Activated naive CD8-positive, alpha-beta T cell treated with anti-CD3 and anti-CD28 coated beads, Interleukin-2, amount 10 ng/mL, durations not matched to agents 7 days and 5 days (primary cell): ENCODE measurements around the gene PAK4. TPM values are rescaled to one million over a fixed set of nuclear protein-coding genes. Genes with fewer than 3 reads are reported as not detected.
"Not testable (repeated sequence)": the region's sequence is repeated elsewhere in the genome, so short reads cannot be mapped to it uniquely, and the experiment has no call there.

ENCODE experiments used
- ATAC-seq: fragments of 150-1000 bp; cut with Tn5 transposase; one replicate; pipeline ENCODE4 v1.10.0; 2021; ENCODE audit warnings: low read depth, moderate library complexity
- POLR2A ChIA-PET: fragments of 350-600 bp; sonication (Branson Sonifier 250); formaldehyde crosslinking; loops from one replicate; lab custom pipeline; 2021; ENCODE audit warnings: antibody characterized with exemption; lab: Charles Lee
- DNase-seq: peaks from one replicate; pipeline ENCODE4 v3.0.0; 2021
- H3K27ac Mint-ChIP-seq: one replicate; pipeline ENCODE4 v1.8.0; 2022; ENCODE audit warnings: mild to moderate bottlenecking, mixed read lengths
- H3K27me3 Mint-ChIP-seq: one replicate; pipeline ENCODE4 v1.8.0; 2022; ENCODE audit warnings: mild to moderate bottlenecking, moderate library complexity, mixed read lengths
- H3K36me3 Mint-ChIP-seq: one replicate; pipeline ENCODE4 v1.8.0; 2021; ENCODE audit warnings: mild to moderate bottlenecking, mixed read lengths
- H3K4me1 Mint-ChIP-seq: one replicate; pipeline ENCODE4 v1.8.0; 2021; ENCODE audit warnings: mixed read lengths
- H3K4me3 Mint-ChIP-seq: one replicate; pipeline ENCODE4 v1.8.0; 2022; ENCODE audit warnings: mild to moderate bottlenecking, moderate library complexity, mixed read lengths
- H3K9me3 Mint-ChIP-seq: one replicate; pipeline ENCODE4 v1.8.0; 2021; ENCODE audit warnings: mixed read lengths
- total RNA-seq, 2 experiments: library from RNA; stranded (reverse); gene quantifications; one replicate each; pipeline ENCODE4 v1.2.3, GENCODE V29; 2021

Gene PAK4
- total RNA-seq, 2 experiments from 2014 or later, result 16.1 to 17.1 TPM

DNA sequence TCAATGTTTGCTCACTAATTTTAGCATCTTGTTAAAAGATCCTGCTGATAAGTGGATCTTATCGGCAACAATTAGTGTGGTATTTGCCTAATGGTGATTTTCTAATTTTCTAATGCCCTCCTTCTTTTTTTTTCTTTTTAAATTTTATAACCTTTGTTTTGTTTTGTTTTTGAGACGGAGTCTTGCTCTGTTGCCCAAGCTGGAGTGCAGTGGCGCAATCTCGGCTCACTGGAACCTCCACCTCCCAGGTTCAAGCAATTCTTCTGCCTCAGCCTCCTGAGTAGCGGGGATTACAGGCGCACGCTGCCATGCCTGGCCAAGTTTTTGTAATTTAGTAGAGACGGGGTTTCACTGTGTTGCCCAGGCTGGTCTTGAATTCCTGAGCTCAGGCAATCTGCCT, 35.6 kb upstream of the PAK4 start:
- POLR2A ChIA-PET, H3K27ac Mint-ChIP-seq, H3K9me3 Mint-ChIP-seq, H3K36me3 Mint-ChIP-seq, H3K4me3 Mint-ChIP-seq, DNase-seq, H3K4me1 Mint-ChIP-seq, ATAC-seq: not testable (repeated sequence)
- H3K27me3 Mint-ChIP-seq, result peaks cover 31% of the 10 kb centered on the region

DNA sequence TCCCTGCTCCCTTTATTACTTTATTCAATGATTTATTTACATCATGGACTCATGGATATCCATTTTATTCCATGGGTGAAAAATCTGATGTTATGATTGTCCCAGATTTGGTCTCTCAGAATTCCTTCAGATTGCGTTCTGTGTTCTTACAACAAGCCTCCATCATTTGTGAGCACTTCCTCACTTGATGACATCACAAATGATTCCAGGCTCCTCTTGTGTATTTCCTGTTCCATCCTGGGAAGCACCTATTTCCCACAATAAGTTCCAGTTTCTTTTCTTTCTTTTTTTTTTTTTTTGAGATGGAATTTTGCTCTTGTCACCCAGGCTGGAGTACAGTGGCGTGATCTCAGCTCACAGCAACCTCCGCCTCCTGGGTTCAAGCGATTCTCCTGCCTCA, 34.7 kb upstream of the PAK4 start:
- Mint-ChIP-seq H3K4me3 (no peak overlapping the region), H3K4me1 (no peaks in the 10 kb centered on the region), H3K36me3 (no peaks in the 10 kb centered on the region), H3K9me3 (no peaks in the 10 kb centered on the region), H3K27ac (no peak overlapping the region), H3K27me3 (peaks cover 27% of the 10 kb centered on the region)
- ATAC-seq (no peak), DNase-seq (no peak)
- POLR2A ChIA-PET, result no interaction called here

DNA sequence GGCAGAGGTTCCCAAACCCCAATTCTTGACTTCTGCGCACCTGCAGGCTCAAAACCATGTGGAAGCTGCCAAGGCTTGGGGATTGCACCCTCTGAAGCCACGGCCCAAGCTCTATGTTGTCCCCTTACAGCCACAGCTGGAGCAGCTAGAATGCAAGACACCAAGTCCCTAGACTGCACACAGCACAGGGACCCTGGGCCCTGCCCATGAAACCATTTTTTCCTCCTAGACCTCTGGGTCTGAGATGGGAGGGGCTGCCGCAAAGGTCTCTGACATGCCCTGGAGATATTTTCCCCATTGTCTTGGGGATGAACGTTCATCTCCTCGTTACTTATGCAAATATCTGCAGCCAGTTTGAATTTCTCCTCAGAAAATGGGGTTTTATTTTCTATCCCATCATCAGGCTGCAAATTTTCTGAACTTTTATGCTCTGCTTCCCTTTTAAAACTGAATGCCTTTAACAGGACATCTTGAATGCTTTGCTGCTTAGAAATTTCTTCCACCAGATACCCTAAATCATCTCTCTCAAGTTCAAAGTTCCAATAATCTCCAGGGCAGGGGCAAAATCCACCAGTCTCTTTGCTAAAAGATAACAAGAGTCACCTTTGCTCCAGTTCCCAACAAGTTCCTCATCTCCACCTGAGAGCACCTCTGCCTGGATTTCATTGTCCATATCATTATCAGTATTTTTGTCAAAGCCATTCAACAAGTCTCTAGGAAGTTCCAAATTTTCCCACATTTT, 29.6 kb upstream of the PAK4 start:
- peaks cover 44% of the 10 kb centered on the region for H3K27me3 Mint-ChIP-seq
- H3K9me3 Mint-ChIP-seq, POLR2A ChIA-PET: not testable (repeated sequence)

DNA sequence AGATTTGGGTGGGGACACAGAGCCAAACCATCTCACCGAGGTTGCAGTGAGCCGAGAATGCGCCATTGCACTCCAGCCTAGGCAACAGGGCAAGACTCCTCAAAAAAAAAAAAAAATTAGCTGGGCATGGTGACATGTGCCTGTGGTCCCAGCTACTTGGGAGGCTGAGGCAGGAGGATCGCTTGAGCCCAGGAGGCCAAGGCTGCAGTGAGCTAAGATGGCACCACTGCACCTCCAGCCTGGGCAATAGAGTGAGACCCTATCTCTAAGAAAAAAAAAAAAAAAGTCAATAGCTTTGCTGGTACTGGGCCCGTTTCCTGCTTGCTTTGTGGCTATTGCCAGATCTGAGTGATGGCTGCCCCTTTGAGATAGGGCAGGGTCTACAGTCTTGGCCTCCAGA, 28.3 kb upstream of the PAK4 start:
- ATAC-seq (no peak), DNase-seq (no peak)
- Mint-ChIP-seq H3K4me1 (no peaks in the 10 kb centered on the region), H3K27ac (no peak overlapping the region), H3K9me3 (no peaks in the 10 kb centered on the region), H3K36me3 (no peaks in the 10 kb centered on the region), H3K27me3 (peaks cover 44% of the 10 kb centered on the region), H3K4me3 (no peak overlapping the region)
- POLR2A ChIA-PET, result no interaction called here

More for the DNA sequence above, 29.6 kb upstream of the PAK4 start:
- H3K36me3 Mint-ChIP-seq, H3K4me3 Mint-ChIP-seq, H3K27ac Mint-ChIP-seq, ATAC-seq, DNase-seq, H3K4me1 Mint-ChIP-seq: not testable (repeated sequence)

DNA sequence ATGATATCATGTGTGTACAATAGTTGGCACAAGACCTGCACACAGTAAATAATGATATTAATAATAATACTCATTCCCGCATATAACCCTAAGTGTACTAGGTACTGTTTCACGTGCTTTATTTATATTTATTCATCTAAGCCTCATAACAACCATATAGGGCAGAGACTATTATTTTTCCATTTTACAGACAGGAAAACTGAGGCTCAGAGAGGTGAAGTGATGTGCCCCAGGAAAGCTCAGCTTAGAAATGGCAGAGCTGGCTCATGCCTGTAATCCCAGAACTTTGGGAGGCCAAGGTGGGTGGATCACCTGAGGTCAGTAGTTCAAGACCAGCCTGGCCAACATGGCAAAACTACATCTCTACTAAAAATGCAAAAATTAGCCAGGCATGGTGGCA, 27.9 kb upstream of the PAK4 start:
- POLR2A ChIA-PET, result no interaction called here
- Mint-ChIP-seq H3K27ac (no peak overlapping the region), H3K27me3 (peaks cover 43% of the 10 kb centered on the region), H3K4me3 (no peak overlapping the region), H3K9me3 (no peaks in the 10 kb centered on the region), H3K36me3 (no peaks in the 10 kb centered on the region), H3K4me1 (no peaks in the 10 kb centered on the region)
- ATAC-seq, result no peak
- no peak for DNase-seq

DNA sequence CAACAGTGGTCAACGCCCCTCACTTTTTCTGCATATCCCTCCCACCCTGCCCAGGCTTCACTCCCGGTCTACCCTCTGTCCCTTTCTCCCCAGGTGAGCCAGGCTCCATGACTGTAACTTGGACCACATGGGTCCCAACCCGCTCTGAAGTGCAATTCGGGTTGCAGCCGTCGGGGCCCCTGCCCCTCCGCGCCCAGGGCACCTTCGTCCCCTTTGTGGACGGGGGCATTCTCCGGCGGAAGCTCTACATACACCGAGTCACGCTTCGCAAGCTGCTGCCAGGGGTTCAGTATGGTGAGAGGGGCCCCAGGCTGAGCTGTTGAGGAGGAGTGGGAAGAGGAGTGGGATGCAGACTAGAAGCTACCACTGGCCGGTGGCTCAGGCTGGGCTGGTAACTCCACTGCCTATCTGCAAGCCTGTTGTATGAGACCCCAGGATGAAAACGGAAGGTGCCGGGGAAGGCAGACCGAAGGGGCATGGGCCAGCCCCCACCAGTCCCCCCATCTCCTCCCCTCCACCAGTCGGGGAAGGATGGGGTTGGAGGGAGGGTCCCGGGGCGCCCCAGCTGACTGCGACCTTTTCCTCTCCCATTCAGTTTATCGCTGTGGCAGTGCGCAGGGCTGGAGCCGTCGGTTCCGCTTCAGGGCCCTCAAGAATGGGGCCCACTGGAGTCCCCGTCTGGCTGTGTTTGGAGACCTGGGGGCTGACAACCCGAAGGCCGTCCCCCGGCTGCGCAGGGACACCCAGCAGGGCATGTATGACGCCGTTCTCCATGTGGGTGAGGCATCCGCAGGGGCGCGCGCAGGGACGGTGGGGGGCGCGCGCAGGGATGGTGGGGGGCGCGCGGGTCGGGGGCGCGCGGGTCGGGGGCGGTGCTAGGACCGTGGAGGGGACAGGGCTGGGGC, 27.0 kb upstream of the PAK4 start:
- Mint-ChIP-seq H3K27me3 (peaks cover 43% of the 10 kb centered on the region), H3K27ac (no peak overlapping the region), H3K36me3 (no peaks in the 10 kb centered on the region), H3K4me1 (no peaks in the 10 kb centered on the region), H3K4me3 (no peak overlapping the region), H3K9me3 (no peaks in the 10 kb centered on the region)
- DNase-seq (no peak), ATAC-seq (no peak)
- POLR2A ChIA-PET, result no interaction called here

DNA sequence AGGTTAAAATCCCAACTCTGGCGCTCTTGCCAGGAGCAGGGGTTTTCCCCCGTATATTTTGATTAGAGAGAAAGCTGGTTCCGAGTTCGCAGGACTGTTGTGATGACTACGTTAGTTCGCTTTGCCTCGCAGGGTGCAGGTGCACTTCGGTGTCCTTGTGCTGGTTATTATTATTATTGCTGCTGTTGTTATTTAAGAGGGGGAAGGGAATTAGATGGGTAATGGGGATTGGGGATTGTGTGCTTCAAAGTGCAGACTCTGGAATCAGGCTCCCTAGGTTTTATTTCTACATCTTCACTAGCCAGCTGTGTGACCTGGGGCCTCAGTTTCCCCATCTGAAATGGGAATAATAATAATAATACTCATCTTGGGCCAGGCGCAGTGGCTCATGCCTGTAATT, 26.2 kb upstream of the PAK4 start:
- DNase-seq, result no peak
- Mint-ChIP-seq H3K36me3 (no peaks in the 10 kb centered on the region), H3K27me3 (peaks cover 38% of the 10 kb centered on the region), H3K4me1 (no peaks in the 10 kb centered on the region), H3K4me3 (no peak overlapping the region), H3K9me3 (no peaks in the 10 kb centered on the region), H3K27ac (no peak overlapping the region)
- POLR2A ChIA-PET, result interaction anchor here (0.7 kb wide), 1 partner anchor 45 kb away, joined by 4 read pairs; no protein-coding TSS in a partner anchor
- ATAC-seq, result no peak

DNA sequence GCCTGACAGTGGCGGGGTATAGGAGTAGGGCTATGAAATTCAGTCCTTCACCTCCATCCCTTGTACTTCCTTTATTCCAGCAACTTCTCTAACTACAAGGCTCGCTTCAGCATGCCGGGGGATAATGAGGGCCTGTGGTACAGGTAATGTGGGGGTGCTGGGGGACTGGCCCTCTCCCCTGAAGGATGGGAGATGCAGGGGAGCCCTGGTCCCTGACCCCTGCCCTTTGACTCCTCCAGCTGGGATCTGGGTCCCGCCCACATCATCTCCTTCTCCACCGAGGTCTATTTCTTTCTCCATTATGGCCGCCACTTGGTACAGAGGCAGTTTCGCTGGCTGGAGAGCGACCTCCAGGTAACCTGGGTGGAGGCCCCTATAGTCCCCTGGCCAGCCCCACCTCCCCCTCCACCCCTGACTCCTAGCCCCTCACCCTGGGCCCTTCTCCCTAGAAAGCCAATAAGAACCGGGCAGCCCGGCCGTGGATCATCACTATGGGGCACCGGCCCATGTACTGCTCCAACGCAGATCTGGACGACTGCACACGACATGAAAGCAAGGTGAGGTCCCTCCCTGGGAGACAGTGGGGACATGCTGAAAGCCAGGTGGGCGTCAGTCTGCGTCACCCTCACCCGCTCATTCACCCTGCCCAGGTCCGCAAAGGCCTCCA, 25.0 kb upstream of the PAK4 start:
- H3K36me3 Mint-ChIP-seq, result no peaks in the 10 kb centered on the region
- no peaks in the 10 kb centered on the region for H3K4me1 Mint-ChIP-seq
- POLR2A ChIA-PET, result no interaction called here
- peaks cover 34% of the 10 kb centered on the region for H3K27me3 Mint-ChIP-seq
- H3K27ac Mint-ChIP-seq, result no peak overlapping the region
- no peak for ATAC-seq
- no peak overlapping the region for H3K4me3 Mint-ChIP-seq
- H3K9me3 Mint-ChIP-seq, result no peaks in the 10 kb centered on the region
- no peak for DNase-seq

DNA sequence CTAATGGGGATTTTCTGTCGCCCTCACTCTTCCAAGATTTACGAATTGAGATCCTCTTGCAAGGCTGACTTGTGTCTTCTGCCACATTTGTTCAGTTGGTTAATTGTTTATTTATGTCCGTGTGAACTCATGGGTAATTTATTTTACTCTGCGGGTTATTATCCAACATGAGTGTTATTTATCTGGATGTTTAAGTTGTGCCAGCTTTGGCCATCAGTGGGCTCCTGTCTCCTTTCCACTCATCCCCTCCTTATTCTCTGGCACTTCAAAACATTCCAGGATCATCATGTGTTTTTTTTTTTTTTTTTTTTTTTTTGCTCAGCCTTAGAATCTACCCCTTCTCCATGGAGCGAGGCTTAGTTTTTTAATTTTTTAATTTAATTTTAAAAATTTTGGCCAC, 22.4 kb upstream of the PAK4 start:
- Mint-ChIP-seq H3K4me3 (no peak overlapping the region), H3K27ac (no peak overlapping the region), H3K36me3 (no peaks in the 10 kb centered on the region), H3K4me1 (no peaks in the 10 kb centered on the region), H3K27me3 (peaks cover 21% of the 10 kb centered on the region), H3K9me3 (no peaks in the 10 kb centered on the region)
- DNase-seq, result no peak
- ATAC-seq, result no peak
- POLR2A ChIA-PET, result interaction anchor here (0.7 kb wide), 1 partner anchor 232 kb away, joined by 3 read pairs; no protein-coding TSS in a partner anchor

DNA sequence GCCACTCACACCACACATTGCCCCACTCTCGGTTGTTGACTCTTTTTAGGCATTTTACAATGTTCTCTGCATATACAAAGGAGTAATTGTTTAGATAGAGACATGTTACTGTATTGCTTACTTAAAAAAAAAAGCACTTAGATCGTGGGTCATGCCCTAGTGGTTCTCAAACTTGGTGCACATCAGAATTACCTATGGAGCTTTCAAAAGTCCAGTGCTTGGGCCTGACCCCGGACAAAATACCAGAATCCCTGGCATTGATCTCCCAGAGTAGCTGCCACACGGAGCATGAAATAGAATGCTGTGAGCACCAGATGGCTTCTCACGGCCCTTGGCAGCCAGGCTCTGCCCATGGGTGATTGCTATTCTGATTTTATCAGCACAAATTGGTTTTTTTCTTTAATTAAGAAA, 21.4 kb upstream of the PAK4 start:
- Mint-ChIP-seq H3K4me1 (no peaks in the 10 kb centered on the region), H3K9me3 (no peaks in the 10 kb centered on the region), H3K27me3 (peaks cover 16% of the 10 kb centered on the region), H3K4me3 (no peak overlapping the region), H3K36me3 (no peaks in the 10 kb centered on the region), H3K27ac (no peak overlapping the region)
- ATAC-seq (no peak), DNase-seq (no peak)
- POLR2A ChIA-PET, result no interaction called here

DNA sequence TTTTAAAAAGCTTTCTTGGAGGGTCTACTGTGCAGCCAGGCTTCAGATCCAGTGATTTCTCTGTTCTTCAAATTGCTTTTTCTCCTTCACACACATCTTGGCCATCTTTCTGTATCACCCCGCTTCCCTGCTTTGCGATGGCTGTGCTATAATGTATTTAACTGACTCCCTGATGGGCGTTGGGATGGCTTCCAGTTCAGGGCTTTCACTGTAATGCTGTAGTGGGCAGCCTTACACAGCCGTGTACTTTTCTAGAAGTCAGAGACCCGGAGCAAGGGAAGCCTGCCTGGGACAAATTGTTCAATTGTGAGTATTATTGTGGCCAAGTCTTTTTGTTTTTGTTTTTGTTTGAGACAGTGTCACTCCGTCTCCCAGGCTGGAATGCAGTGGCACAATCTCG, 19.4 kb upstream of the PAK4 start:
- Mint-ChIP-seq H3K27ac (no peak overlapping the region), H3K4me1 (peaks cover 7% of the 10 kb centered on the region), H3K36me3 (no peaks in the 10 kb centered on the region), H3K4me3 (no peak overlapping the region), H3K9me3 (no peaks in the 10 kb centered on the region), H3K27me3 (peaks cover 7% of the 10 kb centered on the region)
- POLR2A ChIA-PET, result no interaction called here
- DNase-seq, result no peak
- ATAC-seq, result no peak

DNA sequence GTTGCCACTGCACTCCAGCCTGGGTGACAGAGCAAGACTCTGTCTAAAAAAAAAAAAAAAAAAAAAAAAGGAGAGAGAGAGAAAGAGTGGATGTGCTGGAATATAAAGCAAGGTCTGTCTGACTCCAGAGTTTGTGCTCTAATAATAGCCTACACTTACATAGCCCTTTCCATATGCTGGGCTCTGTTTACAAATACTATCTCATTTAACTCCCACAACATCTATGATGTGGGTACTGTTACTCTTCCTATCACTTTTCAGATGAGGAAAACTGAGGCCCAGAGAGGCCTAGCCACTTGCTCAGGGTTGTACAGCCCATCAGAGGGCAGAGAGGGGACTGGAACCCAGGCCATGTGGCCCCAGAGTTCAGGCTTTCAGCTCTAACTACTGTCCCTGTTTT, 15.9 kb upstream of the PAK4 start:
- ATAC-seq (no peak), DNase-seq (no peak)
- H3K27me3 Mint-ChIP-seq, result peaks cover 4% of the 10 kb centered on the region
- no peak overlapping the region for H3K27ac Mint-ChIP-seq
- POLR2A ChIA-PET, result no interaction called here
- no peak overlapping the region for H3K4me3 Mint-ChIP-seq
- no peaks in the 10 kb centered on the region for H3K36me3 Mint-ChIP-seq
- no peaks in the 10 kb centered on the region for H3K9me3 Mint-ChIP-seq
- peaks cover 7% of the 10 kb centered on the region for H3K4me1 Mint-ChIP-seq

DNA sequence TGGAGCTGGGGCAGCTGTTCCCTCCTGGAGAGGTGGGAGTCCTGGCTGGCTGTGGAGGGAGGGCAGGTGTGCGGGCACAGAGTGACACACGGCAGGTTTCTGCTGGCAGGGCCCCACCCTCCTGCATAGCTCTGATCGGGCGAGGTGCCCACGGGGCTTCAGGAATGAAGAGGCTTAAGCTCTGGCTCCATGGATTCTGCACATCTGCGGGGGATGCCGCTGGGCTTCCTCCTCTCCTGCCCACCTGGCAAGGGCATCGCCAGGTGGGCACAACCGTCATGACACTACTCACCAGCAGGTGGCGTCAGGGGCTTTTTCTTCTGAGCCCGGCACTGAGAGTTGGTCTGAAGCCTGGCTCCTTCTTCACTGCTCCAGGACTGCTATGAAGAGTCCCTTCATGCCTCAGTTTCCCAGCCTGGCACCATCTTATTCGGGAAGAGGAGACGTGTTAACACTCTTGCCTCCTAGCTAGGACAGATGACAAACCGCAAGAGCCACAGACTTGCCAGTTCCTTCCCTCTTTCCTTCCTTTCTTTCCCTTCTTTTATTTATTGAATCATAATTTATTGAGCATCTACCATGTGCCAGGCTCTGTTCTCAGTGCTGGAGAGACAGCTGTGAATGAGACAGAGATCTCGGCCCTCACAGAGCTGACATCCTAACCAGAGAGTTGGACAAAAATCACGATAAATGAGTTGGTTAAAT, 15.2 kb upstream of the PAK4 start:
- peaks cover 7% of the 10 kb centered on the region for H3K4me1 Mint-ChIP-seq
- ATAC-seq (peak; percentile 78), DNase-seq (peak; percentile 81)
- no peaks in the 10 kb centered on the region for H3K36me3 Mint-ChIP-seq
- no peak overlapping the region for H3K27ac Mint-ChIP-seq
- H3K27me3 Mint-ChIP-seq, result peaks cover 4% of the 10 kb centered on the region
- H3K9me3 Mint-ChIP-seq, result no peaks in the 10 kb centered on the region
- POLR2A ChIA-PET, result no interaction called here
- H3K4me3 Mint-ChIP-seq, result no peak overlapping the region
